Endothelial cell of umbilical vein (primary cell): ENCODE data around the gene MFSD2A. TPM values are rescaled to one million over a fixed set of nuclear protein-coding genes. Genes with fewer than 3 reads are reported as not detected.

Experiments used
- BruUV-seq: library from RNA; stranded (reverse); fragments of 400-500 nt; replicated peaks from 2 replicates; lab custom pipeline; 2021; lab: Mats Ljungman, UMichigan
- CTCF ChIA-PET: fragments of 300-600, 350-600 bp; sonication (Branson Sonifier 250); formaldehyde crosslinking; loops from one replicate; lab custom pipeline; 2021; ENCODE audit warnings: antibody characterized with exemption, inconsistent platforms; lab: Charles Lee
- POLR2A ChIA-PET: fragments of 300-600, 350-600 bp; sonication (Branson Sonifier 250); formaldehyde crosslinking; loops from one replicate; lab custom pipeline; 2021; ENCODE audit warnings: antibody characterized with exemption, inconsistent platforms; lab: Charles Lee
- DNase-seq: peaks from one replicate; pipeline ENCODE4 v3.0.0-alpha.2; 2011; ENCODE audit warnings: low read depth, low spot score
- FAIRE-seq: peaks from 2 replicates; lab custom pipeline; 2011; peaks lifted over from hg19 to GRCh38; lab: Jason Lieb, UNC
- H2AFZ ChIP-seq: 2 replicates; pipeline ENCODE4 v1.6.0; 2012; ENCODE audit warnings: low read depth, low read length, control low read depth, inconsistent platforms
- H3K27ac ChIP-seq: 2 replicates; pipeline ENCODE4 v1.5.1; 2011; ENCODE audit warnings: low read depth, mild to moderate bottlenecking, control low read depth, low read length, moderate library complexity; ENCODE audit not compliant: insufficient read depth
- H3K27me3 ChIP-seq, 2 experiments: 2 replicates each; pipeline versions ENCODE4 v1.6.0 to v1.6.1; 2011; ENCODE audit warnings: low read length in 2 of 2, mixed read lengths in 1 of 2; ENCODE audit not compliant: control insufficient read depth in 2 of 2, insufficient read depth in 2 of 2
- H3K36me3 ChIP-seq, 2 experiments: 2 replicates in 1 of 2; 3 replicates in 1 of 2; pipeline ENCODE4 v1.5.1; 2011; ENCODE audit warnings: low read length in 2 of 2, mild to moderate bottlenecking in 1 of 2, moderate library complexity in 1 of 2; ENCODE audit not compliant: control insufficient read depth in 2 of 2, insufficient read depth in 2 of 2; ENCODE audit errors: extremely low read depth in 1 of 2
- H3K4me1 ChIP-seq: 3 replicates; pipeline ENCODE4 v1.5.1; 2011; ENCODE audit warnings: mild to moderate bottlenecking, low read length; ENCODE audit not compliant: control insufficient read depth, insufficient read depth; ENCODE audit errors: extremely low read depth
- H3K4me2 ChIP-seq: 2 replicates; pipeline ENCODE4 v1.6.1; 2011; ENCODE audit warnings: low read length, control low read depth, mixed read lengths; ENCODE audit not compliant: insufficient read depth
- H3K4me3 ChIP-seq, 3 experiments: fragments of 200-600 bp in 1 of 3; sonication (generic), shearing (Covaris generic) in 1 of 3; replicated peaks in 1 of 3; 2 replicates each; pipeline ENCODE4 v1.5.1; 2011 to 2016; ENCODE audit warnings: control low read depth in 3 of 3, low read length in 3 of 3, mild to moderate bottlenecking in 2 of 3, inconsistent platforms in 1 of 3, low read depth in 1 of 3, moderate library complexity in 1 of 3; ENCODE audit not compliant: insufficient read depth in 1 of 3
- H3K79me2 ChIP-seq: 2 replicates; pipeline ENCODE4 v1.6.0; 2012; ENCODE audit warnings: low read length, inconsistent platforms; ENCODE audit not compliant: control insufficient read depth, insufficient read depth
- H3K9ac ChIP-seq: replicated peaks from 2 replicates; pipeline ENCODE3; 2011; ENCODE audit warnings: low read length, control low read depth; ENCODE audit not compliant: insufficient read depth; ENCODE audit errors: extremely low read depth
- H3K9me1 ChIP-seq: replicated peaks from 3 replicates; pipeline ENCODE4 v1.6.0; 2011; ENCODE audit warnings: mild to moderate bottlenecking, low read length; ENCODE audit not compliant: control insufficient read depth, insufficient read depth; ENCODE audit errors: extremely low read depth
- H3K9me3 ChIP-seq: replicated peaks from 2 replicates; pipeline ENCODE4 v1.5.1; 2012; ENCODE audit warnings: low read length, inconsistent platforms; ENCODE audit not compliant: control insufficient read depth, insufficient read depth
- H4K20me1 ChIP-seq: replicated peaks from 2 replicates; pipeline ENCODE3; 2011; ENCODE audit warnings: mild to moderate bottlenecking, low read length; ENCODE audit not compliant: control insufficient read depth, insufficient read depth; ENCODE audit errors: extremely low read depth
- EZH2 ChIP-seq: IDR thresholded peaks from 2 replicates; pipeline ENCODE4 v1.6.1; 2012; ENCODE audit warnings: borderline replicate concordance, low read depth, mild to moderate bottlenecking, moderate library complexity, low read length, inconsistent platforms; ENCODE audit not compliant: severe bottlenecking
- FOS ChIP-seq: IDR thresholded peaks from 2 replicates; pipeline ENCODE4 v1.6.1; 2011; ENCODE audit warnings: mild to moderate bottlenecking, low read length, moderate library complexity, borderline replicate concordance; ENCODE audit not compliant: insufficient read depth
- GATA2 ChIP-seq: IDR thresholded peaks from 2 replicates; pipeline ENCODE4 v1.7.0; 2011; ENCODE audit warnings: low read depth, mild to moderate bottlenecking, moderate library complexity, mixed read lengths, low read length; ENCODE audit not compliant: insufficient read length, insufficient read depth
- JUN ChIP-seq: IDR thresholded peaks from 2 replicates; pipeline ENCODE4 v1.6.1; 2011; ENCODE audit warnings: borderline replicate concordance, low read depth; ENCODE audit not compliant: insufficient read length, insufficient read depth
- MYC ChIP-seq: IDR thresholded peaks from one replicate; pipeline ENCODE4 v1.6.1; 2011; ENCODE audit warnings: mild to moderate bottlenecking, low read depth, low read length
- POLR2A ChIP-seq: IDR thresholded peaks from 2 replicates; pipeline ENCODE4 v1.6.1; 2012; ENCODE audit warnings: low read depth, mild to moderate bottlenecking, control low read depth, low read length
- POLR2AphosphoS5 ChIP-seq: IDR thresholded peaks from 2 replicates; pipeline ENCODE4 v1.6.1; 2012; ENCODE audit warnings: low read depth, mild to moderate bottlenecking, control low read depth, low read length, moderate library complexity; ENCODE audit not compliant: insufficient read depth
- dilution Hi-C: fragments of 300-500 bp; cut with MboI; formaldehyde crosslinking; loops from one replicate; pipeline ENCODE4 v1.15.0; 2019; ENCODE audit warnings: low sequenced_read_pairs; ENCODE audit not compliant: extremely low pct_ligation_motif_present
- intact Hi-C: fragments of 100-400 bp; cut with micrococcal nuclease; formaldehyde crosslinking; loops from one replicate; pipeline ENCODE4 v1.10.0; 2022
- polyA plus RNA-seq, 4 experiments: library from polyadenylated mRNA; depleted of rRNA in 3 of 4; stranded (reverse) in 3 of 4; unstranded in 1 of 4; fragments of >200 nt; gene quantifications; 2 replicates each; pipeline versions ENCODE4 v1.2.1 to v1.2.3, GENCODE V29; 2011 to 2012; ENCODE audit warnings: missing spikeins in 1 of 4
- total RNA-seq: library from RNA; stranded (reverse); gene quantifications from 2 replicates; pipeline ENCODE4 v1.2.3, GENCODE V29; 2021
- TF ChIP-seq, protein P1 (sequence below), 2 donors: IDR thresholded peaks; 1 replicate in 1 of 2; 2 replicates in 1 of 2; pipeline ENCODE4 v1.5.1; 2011; ENCODE audit warnings: low read length in 2 of 2, mild to moderate bottlenecking in 2 of 2, moderate library complexity in 2 of 2, control low read depth in 1 of 2, inconsistent platforms in 1 of 2, low read depth in 1 of 2; ENCODE audit not compliant: insufficient read depth in 1 of 2; ENCODE audit errors: extremely low read depth in 1 of 2
- TF ChIP-seq, protein P2 (sequence below): IDR thresholded peaks from 2 replicates; pipeline ENCODE4 v1.6.1; 2011; ENCODE audit not compliant: insufficient read depth, insufficient read length

Gene MFSD2A
- total and polyA plus RNA-seq, 2 donors (not counting 3 experiments of a cell fraction or from before 2014, with no cell fraction given): 2.7 to 5.5 TPM

DNA sequence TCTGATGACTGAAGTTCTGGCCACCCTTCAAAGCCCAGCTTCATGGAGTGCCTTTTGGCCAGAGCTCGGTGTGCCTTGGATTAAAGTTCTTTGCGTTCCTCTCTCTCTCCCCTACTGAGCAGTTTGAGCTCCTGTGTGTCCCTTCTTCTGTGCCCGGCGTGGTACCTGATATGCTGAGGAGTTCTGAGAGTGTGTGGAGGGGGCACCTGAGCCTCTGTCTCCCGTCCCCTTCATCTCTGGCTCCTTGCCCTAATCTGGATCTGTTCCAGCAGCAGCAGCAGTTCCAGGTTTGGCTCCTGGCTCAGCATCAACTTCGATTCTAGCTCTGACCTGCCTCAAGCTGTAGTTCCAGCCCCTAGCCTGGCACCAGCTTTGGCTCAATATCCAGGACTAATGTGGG lies 28.1 kb upstream of the MFSD2A start:
- TF ChIP-seq, protein P1, sequence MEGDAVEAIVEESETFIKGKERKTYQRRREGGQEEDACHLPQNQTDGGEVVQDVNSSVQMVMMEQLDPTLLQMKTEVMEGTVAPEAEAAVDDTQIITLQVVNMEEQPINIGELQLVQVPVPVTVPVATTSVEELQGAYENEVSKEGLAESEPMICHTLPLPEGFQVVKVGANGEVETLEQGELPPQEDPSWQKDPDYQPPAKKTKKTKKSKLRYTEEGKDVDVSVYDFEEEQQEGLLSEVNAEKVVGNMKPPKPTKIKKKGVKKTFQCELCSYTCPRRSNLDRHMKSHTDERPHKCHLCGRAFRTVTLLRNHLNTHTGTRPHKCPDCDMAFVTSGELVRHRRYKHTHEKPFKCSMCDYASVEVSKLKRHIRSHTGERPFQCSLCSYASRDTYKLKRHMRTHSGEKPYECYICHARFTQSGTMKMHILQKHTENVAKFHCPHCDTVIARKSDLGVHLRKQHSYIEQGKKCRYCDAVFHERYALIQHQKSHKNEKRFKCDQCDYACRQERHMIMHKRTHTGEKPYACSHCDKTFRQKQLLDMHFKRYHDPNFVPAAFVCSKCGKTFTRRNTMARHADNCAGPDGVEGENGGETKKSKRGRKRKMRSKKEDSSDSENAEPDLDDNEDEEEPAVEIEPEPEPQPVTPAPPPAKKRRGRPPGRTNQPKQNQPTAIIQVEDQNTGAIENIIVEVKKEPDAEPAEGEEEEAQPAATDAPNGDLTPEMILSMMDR (IDR thresholded peaks at IDR 0.05; ENCODE audit: extremely low read depth in 1 of 2, insufficient read depth in 1 of 2, low read depth in 1 of 2, low read length in 2 of 2): no peak
- TF ChIP-seq EZH2 (no peak), POLR2AphosphoS5 (no peak)
- TF ChIP-seq, protein P2, sequence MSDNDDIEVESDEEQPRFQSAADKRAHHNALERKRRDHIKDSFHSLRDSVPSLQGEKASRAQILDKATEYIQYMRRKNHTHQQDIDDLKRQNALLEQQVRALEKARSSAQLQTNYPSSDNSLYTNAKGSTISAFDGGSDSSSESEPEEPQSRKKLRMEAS: no peak
- intact Hi-C loops (no loop called here), dilution Hi-C loops (no loop called here)
- no peaks in the 10 kb centered on the region for H3K79me2 ChIP-seq
- FAIRE-seq (no peak), DNase-seq (no peak)
- no TSS peak for BruUV-seq
- no peak overlapping the region for H2AFZ ChIP-seq
- no peak overlapping the region for H3K9ac ChIP-seq
- H3K4me2 ChIP-seq: no peak overlapping the region
- no peak overlapping the region for H3K27ac ChIP-seq
- CTCF ChIA-PET: interaction anchor here (1.0 to 3.1 kb wide), 5 partner anchors 9 to 106 kb away, joined by 3 to 14 read pairs (median 5); no protein-coding TSS in a partner anchor
- no peaks in the 10 kb centered on the region for H4K20me1 ChIP-seq
- H3K4me3 ChIP-seq: no peak overlapping the region
- H3K9me3 ChIP-seq: no peaks in the 10 kb centered on the region
- peaks cover 0 to 6% of the 10 kb centered on the region in 2 experiments for H3K27me3 ChIP-seq
- no peaks in the 10 kb centered on the region for H3K4me1 ChIP-seq
- POLR2A ChIA-PET: no interaction called here
- H3K36me3 ChIP-seq: no peaks in the 10 kb centered on the region
- H3K9me1 ChIP-seq: no peaks in the 10 kb centered on the region

GRCh38 chr1:39927538-39927937 lies 27.4 kb upstream of the MFSD2A start:
- ChIA-PET CTCF (interaction anchor here (1.0 to 3.1 kb wide), 3 partner anchors 20 to 105 kb away, joined by 3 to 14 read pairs (median 5); no protein-coding TSS in a partner anchor), POLR2A (no interaction called here)
- intact Hi-C loops: no loop called here
- Histone ChIP-seq H3K27me3 (no peaks in the 10 kb centered on the region), H3K27ac (no peak overlapping the region), H3K79me2 (no peaks in the 10 kb centered on the region), H2AFZ (no peak overlapping the region), H3K9me3 (no peaks in the 10 kb centered on the region), H3K36me3 (no peaks in the 10 kb centered on the region), H4K20me1 (no peaks in the 10 kb centered on the region), H3K9ac (no peak overlapping the region), H3K9me1 (no peaks in the 10 kb centered on the region), H3K4me2 (no peak overlapping the region), H3K4me3 (no peak overlapping the region), H3K4me1 (no peaks in the 10 kb centered on the region)
- dilution Hi-C loops: no loop called here
- TF ChIP-seq, protein P1 (IDR thresholded peaks at IDR 0.05; ENCODE audit: extremely low read depth in 1 of 2, insufficient read depth in 1 of 2, low read depth in 1 of 2, low read length in 2 of 2): no peak
- TF ChIP-seq EZH2: no peak
- no peak for TF ChIP-seq POLR2A
- TF ChIP-seq JUN: no peak
- TF ChIP-seq MYC: no peak
- no peak for TF ChIP-seq GATA2
- no peak for TF ChIP-seq POLR2AphosphoS5
- TF ChIP-seq, protein P2: no peak
- no peak for TF ChIP-seq FOS
- no peak for DNase-seq
- no TSS peak for BruUV-seq
- no peak for FAIRE-seq
